Subcutaneous abdominal adipose tissue (tissue), 5 donors: ENCODE data around the gene BTBD2.
"Not testable (repeated sequence)": the region's sequence is repeated elsewhere in the genome, so short reads cannot be mapped to it uniquely, and the experiment has no call there.

Source experiments
- H3K27ac ChIP-seq: one replicate; pipeline ENCODE4 v1.7.0; 2013; ENCODE audit warnings: low read depth, mild to moderate bottlenecking, inconsistent platforms, low read length, moderate library complexity
- H3K27me3 ChIP-seq, 5 donors: one replicate each; pipeline ENCODE4 v1.7.0; 2013; ENCODE audit warnings: low read length in 5 of 5, inconsistent platforms in 1 of 5; ENCODE audit not compliant: control insufficient read depth in 5 of 5, insufficient read depth in 4 of 5
- H3K36me3 ChIP-seq, 5 donors: one replicate each; pipeline ENCODE4 v1.7.0; 2013; ENCODE audit warnings: low read length in 5 of 5; ENCODE audit not compliant: control insufficient read depth in 5 of 5, insufficient read depth in 5 of 5
- H3K4me1 ChIP-seq, 5 donors: one replicate each; pipeline ENCODE4 v1.7.0; 2013; ENCODE audit warnings: low read length in 5 of 5, mild to moderate bottlenecking in 3 of 5, moderate library complexity in 1 of 5; ENCODE audit not compliant: control insufficient read depth in 5 of 5, insufficient read depth in 5 of 5
- H3K4me3 ChIP-seq, 5 donors: one replicate each; pipeline ENCODE4 v1.7.0; 2013; ENCODE audit warnings: low read length in 5 of 5, low read depth in 1 of 5
- H3K9ac ChIP-seq, 5 donors: one replicate each; pipeline ENCODE4 v1.7.0; 2013; ENCODE audit warnings: low read length in 5 of 5, mild to moderate bottlenecking in 4 of 5, moderate library complexity in 3 of 5
- H3K9me3 ChIP-seq, 5 donors: one replicate each; pipeline ENCODE4 v1.7.0; 2013; ENCODE audit warnings: low read length in 5 of 5; ENCODE audit not compliant: control insufficient read depth in 5 of 5
- donor health status: healthy.
- donor health status: healthy.
- donor health status: healthy.
- donor health status: healthy.
- donor health status: healthy.

BTBD2 gene

GRCh38 chr19:2039089-2039958, 23.8 kb upstream of the BTBD2 start:
- Histone ChIP-seq H3K27me3 (no peaks in the 10 kb centered on the region), H3K9me3 (peaks cover 0 to 11% (median 8%) of the 10 kb centered on the region in 5 donors), H3K4me1 (peaks cover 0 to 46% (median 38%) of the 10 kb centered on the region in 5 donors), H3K36me3 (peaks cover 0 to 57% (median 48%) of the 10 kb centered on the region in 5 donors), H3K4me3 (no peak overlapping the region), H3K9ac (no peak overlapping the region), H3K27ac (no peak overlapping the region)

GRCh38 chr19:2038284-2039088, 23.0 kb upstream of the BTBD2 start:
- Histone ChIP-seq H3K27me3 (no peaks in the 10 kb centered on the region), H3K9ac (no peak overlapping the region), H3K36me3 (peaks cover 0 to 51% (median 45%) of the 10 kb centered on the region in 5 donors), H3K4me1 (peaks cover 0 to 46% (median 32%) of the 10 kb centered on the region in 5 donors), H3K4me3 (no peak overlapping the region), H3K27ac (no peak overlapping the region), H3K9me3 (peaks cover 0 to 11% (median 8%) of the 10 kb centered on the region in 5 donors)

- H3K27me3 ChIP-seq: no peaks in the 10 kb centered on the region
- peaks cover under 1 to 45% (median 27%) of the 10 kb centered on the region in 5 donors for H3K4me1 ChIP-seq
- H3K36me3 ChIP-seq: peaks cover 0 to 44% (median 37%) of the 10 kb centered on the region in 5 donors
- H3K4me3 ChIP-seq: no peak overlapping the region
- no peak overlapping the region for H3K27ac ChIP-seq
- no peak overlapping the region for H3K9ac ChIP-seq
- H3K9me3 ChIP-seq: peaks cover 0 to 11% (median 8%) of the 10 kb centered on the region in 5 donors
Observed at GRCh38 chr19:2037651-2038255, 22.2 kb upstream of the BTBD2 start.

- Histone ChIP-seq H3K36me3 (peaks cover 0 to 33% (median 29%) of the 10 kb centered on the region in 5 donors), H3K9ac (no peak overlapping the region), H3K27me3 (no peaks in the 10 kb centered on the region), H3K4me3 (no peak overlapping the region), H3K27ac (no peak overlapping the region), H3K4me1 (peaks cover 4 to 48% (median 28%) of the 10 kb centered on the region in 5 donors), H3K9me3 (peaks cover 0 to 11% (median 8%) of the 10 kb centered on the region in 5 donors)
Observed at GRCh38 chr19:2036424-2036823, 20.9 kb upstream of the BTBD2 start.

- Histone ChIP-seq H3K9me3 (peaks cover 0 to 11% (median 8%) of the 10 kb centered on the region in 5 donors), H3K27me3 (no peaks in the 10 kb centered on the region), H3K4me3 (no peak overlapping the region), H3K27ac (no peak overlapping the region), H3K9ac (no peak overlapping the region), H3K4me1 (peaks cover 4 to 45% (median 22%) of the 10 kb centered on the region in 5 donors), H3K36me3 (peaks cover 0 to 25% (median 21%) of the 10 kb centered on the region in 5 donors)
Observed at GRCh38 chr19:2035590-2035991, 20.1 kb upstream of the BTBD2 start.

GRCh38 chr19:2034729-2035589, 19.4 kb upstream of the BTBD2 start:
- peaks cover 4 to 41% (median 20%) of the 10 kb centered on the region in 5 donors for H3K4me1 ChIP-seq
- H3K9ac ChIP-seq: no peak overlapping the region
- H3K27me3 ChIP-seq: no peaks in the 10 kb centered on the region
- H3K27ac ChIP-seq: no peak overlapping the region
- no peak overlapping the region for H3K4me3 ChIP-seq
- H3K36me3 ChIP-seq: peaks cover 0 to 19% (median 15%) of the 10 kb centered on the region in 5 donors
- H3K9me3 ChIP-seq: peaks cover 0 to 11% (median 8%) of the 10 kb centered on the region in 5 donors

- H3K27me3 ChIP-seq, H3K4me3 ChIP-seq, H3K9ac ChIP-seq, H3K27ac ChIP-seq: not testable (repeated sequence)
- peaks cover 4 to 41% (median 20%) of the 10 kb centered on the region in 5 donors for H3K4me1 ChIP-seq
- H3K36me3 ChIP-seq: peaks cover 0 to 12% (median 9%) of the 10 kb centered on the region in 5 donors
- H3K9me3 ChIP-seq: peaks cover 0 to 11% (median 8%) of the 10 kb centered on the region in 5 donors
Observed at GRCh38 chr19:2034253-2034652, 18.7 kb upstream of the BTBD2 start.

GRCh38 chr19:2033825-2034159, 18.3 kb upstream of the BTBD2 start:
- peaks cover 4 to 42% (median 22%) of the 10 kb centered on the region in 5 donors for H3K4me1 ChIP-seq
- no peak overlapping the region for H3K4me3 ChIP-seq
- peaks cover 0 to 7% (median 5%) of the 10 kb centered on the region in 5 donors for H3K36me3 ChIP-seq
- H3K9ac ChIP-seq: no peak overlapping the region
- peak overlapping the region; percentile 97 for H3K27ac ChIP-seq
- H3K27me3 ChIP-seq: no peaks in the 10 kb centered on the region
- H3K9me3 ChIP-seq: peaks cover 0 to 11% (median 8%) of the 10 kb centered on the region in 5 donors
